Measurements from ENCODE around the gene IFT25. TPM values are rescaled to one million over a fixed set of nuclear protein-coding genes. Genes with fewer than 3 reads are reported as not detected.
"Not testable (repeated sequence)": the region's sequence is repeated elsewhere in the genome, so short reads cannot be mapped to it uniquely, and the experiment has no call there.

Gene IFT25
- total RNA-seq, 1 donor from 2014 or later: 20.4 TPM

DNA sequence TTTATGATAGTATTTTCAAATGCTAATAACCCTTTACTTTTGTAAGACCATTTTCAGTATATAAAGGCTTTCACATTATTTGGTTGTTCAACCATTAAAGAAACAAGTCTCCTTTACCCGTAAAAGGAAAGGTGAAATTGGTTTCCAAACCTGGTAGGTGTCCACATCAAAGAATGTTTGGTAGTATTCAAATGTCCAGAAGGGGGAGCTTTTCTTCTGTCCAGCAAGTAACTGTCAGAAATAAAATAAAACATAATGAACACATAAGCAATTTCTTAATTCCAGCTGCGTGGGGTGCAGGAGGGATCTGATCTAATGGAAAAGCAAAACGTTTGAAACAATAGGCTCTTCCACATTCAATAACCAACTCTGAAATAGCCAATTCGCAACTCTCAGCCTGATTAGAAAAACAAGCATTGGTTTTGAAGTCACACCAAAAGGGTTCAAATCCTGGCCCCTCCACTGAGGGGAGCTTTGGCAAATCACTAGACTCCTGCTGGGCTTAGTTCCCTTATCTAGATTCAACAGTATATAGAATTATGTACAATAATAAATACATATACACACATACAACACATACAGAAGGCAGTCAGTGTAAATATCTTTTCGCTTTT lies 66.9 kb downstream of the IFT25 start:
- Mint-ChIP-seq H3K27me3 (ENCODE audit: low read depth) (no peaks in the 10 kb centered on the region), H3K27ac (ENCODE audit: unreplicated experiment) (no peak overlapping the region), H3K4me3 (ENCODE audit: unreplicated experiment) (no peak overlapping the region), H3K36me3 (ENCODE audit: low read depth) (peaks cover 25% of the 10 kb centered on the region), H3K4me1 (ENCODE audit: low read depth) (no peaks in the 10 kb centered on the region), H3K9me3 (ENCODE audit: low read depth) (peaks cover 3% of the 10 kb centered on the region)
- TF ChIP-seq, protein P1, sequence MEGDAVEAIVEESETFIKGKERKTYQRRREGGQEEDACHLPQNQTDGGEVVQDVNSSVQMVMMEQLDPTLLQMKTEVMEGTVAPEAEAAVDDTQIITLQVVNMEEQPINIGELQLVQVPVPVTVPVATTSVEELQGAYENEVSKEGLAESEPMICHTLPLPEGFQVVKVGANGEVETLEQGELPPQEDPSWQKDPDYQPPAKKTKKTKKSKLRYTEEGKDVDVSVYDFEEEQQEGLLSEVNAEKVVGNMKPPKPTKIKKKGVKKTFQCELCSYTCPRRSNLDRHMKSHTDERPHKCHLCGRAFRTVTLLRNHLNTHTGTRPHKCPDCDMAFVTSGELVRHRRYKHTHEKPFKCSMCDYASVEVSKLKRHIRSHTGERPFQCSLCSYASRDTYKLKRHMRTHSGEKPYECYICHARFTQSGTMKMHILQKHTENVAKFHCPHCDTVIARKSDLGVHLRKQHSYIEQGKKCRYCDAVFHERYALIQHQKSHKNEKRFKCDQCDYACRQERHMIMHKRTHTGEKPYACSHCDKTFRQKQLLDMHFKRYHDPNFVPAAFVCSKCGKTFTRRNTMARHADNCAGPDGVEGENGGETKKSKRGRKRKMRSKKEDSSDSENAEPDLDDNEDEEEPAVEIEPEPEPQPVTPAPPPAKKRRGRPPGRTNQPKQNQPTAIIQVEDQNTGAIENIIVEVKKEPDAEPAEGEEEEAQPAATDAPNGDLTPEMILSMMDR (IDR thresholded peaks at IDR 0.05): peak; percentile 89
- DNase-seq (ENCODE audit: low spot score): no peak

DNA sequence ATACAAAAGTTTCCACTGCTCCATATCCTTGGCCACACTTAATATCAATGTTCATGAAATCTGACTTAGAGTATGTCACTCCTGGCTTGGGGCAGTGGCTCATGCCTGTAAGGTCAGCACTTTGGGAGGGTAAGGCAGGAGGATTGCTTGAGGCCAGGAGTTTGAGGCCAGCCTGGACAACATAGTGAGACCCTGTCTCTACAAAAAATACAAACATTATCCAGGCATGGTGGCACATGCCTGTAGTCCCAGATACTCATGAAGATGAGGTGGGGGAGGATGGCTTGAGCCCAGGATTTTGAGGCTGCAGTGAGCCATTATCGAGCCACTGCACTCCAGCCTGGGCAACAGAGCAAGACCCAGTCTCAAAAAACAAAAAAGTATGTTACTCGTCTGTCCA lies 70.3 kb downstream of the IFT25 start:
- H3K4me1 Mint-ChIP-seq (ENCODE audit: low read depth); DNase-seq (ENCODE audit: low spot score); H3K4me3 Mint-ChIP-seq (ENCODE audit: unreplicated experiment); H3K27ac Mint-ChIP-seq (ENCODE audit: unreplicated experiment); H3K9me3 Mint-ChIP-seq (ENCODE audit: low read depth); H3K27me3 Mint-ChIP-seq (ENCODE audit: low read depth): not testable (repeated sequence)
- H3K36me3 Mint-ChIP-seq (ENCODE audit: low read depth): peaks cover 21% of the 10 kb centered on the region

DNA sequence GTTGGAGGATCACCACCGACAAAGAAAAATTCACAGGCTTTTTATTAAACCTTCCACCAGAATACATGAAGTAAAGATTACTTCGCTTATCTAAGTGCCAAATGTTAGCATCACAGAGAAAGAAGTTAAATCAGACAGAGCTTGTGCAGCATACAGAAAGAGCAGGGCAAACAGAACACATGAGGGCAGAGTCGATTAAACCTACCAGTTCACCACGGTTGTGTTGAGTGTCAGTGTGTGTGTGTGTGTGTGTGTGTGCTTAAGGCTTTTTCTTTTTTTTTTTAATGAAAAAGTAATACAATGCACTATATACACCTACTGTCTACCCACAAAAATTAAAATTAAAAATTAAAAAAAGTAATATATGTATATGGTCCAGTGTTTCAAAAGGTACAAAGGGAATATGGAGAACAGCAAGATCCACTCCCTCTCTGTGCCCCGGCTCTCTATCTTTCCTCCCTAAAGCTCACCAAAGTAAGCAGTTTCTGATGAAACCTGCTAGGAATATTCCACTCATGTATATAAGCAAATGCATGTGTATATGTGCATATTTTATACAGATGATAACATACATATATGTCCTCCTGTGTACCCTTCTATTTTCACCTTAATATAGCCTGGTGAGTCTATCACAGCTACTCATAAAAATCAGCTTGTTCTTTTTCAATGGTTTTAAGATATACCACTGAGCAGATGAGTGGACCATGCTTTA lies 73.6 kb downstream of the IFT25 start:
- Mint-ChIP-seq H3K4me3 (ENCODE audit: unreplicated experiment) (no peak overlapping the region), H3K36me3 (ENCODE audit: low read depth) (peaks cover 24% of the 10 kb centered on the region), H3K27ac (ENCODE audit: unreplicated experiment) (no peak overlapping the region), H3K9me3 (ENCODE audit: low read depth) (no peaks in the 10 kb centered on the region), H3K27me3 (ENCODE audit: low read depth) (no peaks in the 10 kb centered on the region), H3K4me1 (ENCODE audit: low read depth) (no peaks in the 10 kb centered on the region)
- no peak for DNase-seq (ENCODE audit: low spot score)
- TF ChIP-seq, protein P1 (IDR thresholded peaks at IDR 0.05): no peak

Other genes with a start within 250 kb of the IFT25 start
- gene GLIS1, start 206.5 kb downstream of the IFT25 start, total RNA-seq: 17.3 to 36.2 TPM (median 17.4 TPM) in 3 replicates
- gene NDC1, start 107.4 kb downstream of the IFT25 start, total RNA-seq: 7.0 to 9.7 TPM (median 8.6 TPM) in 3 replicates
- gene YIPF1, start 55.9 kb downstream of the IFT25 start, total RNA-seq: 17.2 to 18.4 TPM (median 18.1 TPM) in 3 replicates
- gene DIO1, start 51.5 kb downstream of the IFT25 start, total RNA-seq: not detected in 3 replicates
- 32.0 to 42.2 TPM (median 37.6 TPM) in 3 replicates for gene LRRC42, start 651 bp upstream of the IFT25 start, total RNA-seq
- gene LDLRAD1, start 72.5 kb upstream of the IFT25 start, total RNA-seq: not detected in 3 replicates
- 294 to 335 TPM (median 301 TPM) in 3 replicates for gene TMEM59, start 107.5 kb upstream of the IFT25 start, total RNA-seq
- gene TCEANC2, start 107.9 kb upstream of the IFT25 start, total RNA-seq: 3.6 to 4.8 TPM (median 3.9 TPM) in 3 replicates
- not detected in 3 replicates for gene CDCP2, start 207.3 kb upstream of the IFT25 start, total RNA-seq